NT2/D1 (cell line): ENCODE measurements around the gene MPV17L2.
"Not testable (repeated sequence)": the region's sequence is repeated elsewhere in the genome, so short reads cannot be mapped to it uniquely, and the experiment has no call there.

Source experiments
- DNase-seq: peaks from one replicate; pipeline ENCODE4 v3.0.0-alpha.2; 2011; ENCODE audit warnings: low read depth, low spot score
- H3K27me3 ChIP-seq: 2 replicates; pipeline ENCODE4 v1.6.0; 2011; ENCODE audit warnings: mild to moderate bottlenecking; ENCODE audit not compliant: insufficient read length, insufficient read depth
- H3K36me3 ChIP-seq: 2 replicates; pipeline ENCODE4 v1.6.1; 2011; ENCODE audit warnings: mild to moderate bottlenecking, low read length, mixed read lengths; ENCODE audit not compliant: insufficient read depth, insufficient read length
- H3K4me1 ChIP-seq: 2 replicates; pipeline ENCODE4 v1.5.1; 2011; ENCODE audit not compliant: insufficient read depth, insufficient read length
- H3K4me3 ChIP-seq: 2 replicates; pipeline ENCODE4 v1.5.1; 2011; ENCODE audit warnings: low read depth; ENCODE audit not compliant: insufficient read length
- H3K9ac ChIP-seq: 2 replicates; pipeline ENCODE4 v1.6.0; 2011; ENCODE audit warnings: low read depth; ENCODE audit not compliant: insufficient read length
- H3K9me3 ChIP-seq: 2 replicates; pipeline ENCODE4 v1.5.1; 2011; ENCODE audit warnings: mild to moderate bottlenecking, low read length; ENCODE audit not compliant: insufficient read depth
- SUZ12 ChIP-seq: IDR thresholded peaks from 2 replicates; pipeline ENCODE4 v1.6.1; 2011; ENCODE audit not compliant: insufficient read length, insufficient read depth; ENCODE audit errors: extremely low read depth
- YY1 ChIP-seq: IDR thresholded peaks from 2 replicates; pipeline ENCODE4 v1.6.1; 2011; ENCODE audit not compliant: insufficient read length, insufficient read depth
- ZNF274 ChIP-seq: IDR thresholded peaks from 2 replicates; pipeline ENCODE4 v1.6.1; 2011; ENCODE audit warnings: mild to moderate bottlenecking, low read depth, low read length

MPV17L2 gene

GRCh38 chr19:18156841-18157464 lies 36.1 kb upstream of the MPV17L2 start:
- Histone ChIP-seq H3K4me3 (no peak overlapping the region), H3K27me3 (no peaks in the 10 kb centered on the region), H3K9me3 (no peaks in the 10 kb centered on the region), H3K36me3 (peaks cover 37% of the 10 kb centered on the region), H3K4me1 (peaks cover 28% of the 10 kb centered on the region), H3K9ac (peak overlapping the region; percentile 80)
- TF ChIP-seq SUZ12: no peak
- no peak for TF ChIP-seq YY1
- no peak for TF ChIP-seq ZNF274
- no peak for DNase-seq

GRCh38 chr19:18157465-18158063 lies 35.5 kb upstream of the MPV17L2 start:
- Histone ChIP-seq H3K4me3 (no peak overlapping the region), H3K36me3 (peaks cover 43% of the 10 kb centered on the region), H3K9ac (peak overlapping the region; percentile 80), H3K4me1 (peaks cover 29% of the 10 kb centered on the region), H3K9me3 (no peaks in the 10 kb centered on the region), H3K27me3 (no peaks in the 10 kb centered on the region)
- TF ChIP-seq ZNF274 (no peak), SUZ12 (no peak), YY1 (no peak)
- DNase-seq: no peak

- H3K4me3 ChIP-seq: no peak overlapping the region
- H3K27me3 ChIP-seq: no peaks in the 10 kb centered on the region
- peaks cover 29% of the 10 kb centered on the region for H3K4me1 ChIP-seq
- TF ChIP-seq YY1 (no peak), SUZ12 (no peak), ZNF274 (no peak)
- H3K9me3 ChIP-seq: no peaks in the 10 kb centered on the region
- no peak overlapping the region for H3K9ac ChIP-seq
- H3K36me3 ChIP-seq: peaks cover 52% of the 10 kb centered on the region
- no peak for DNase-seq
These were observed 34.6 kb upstream of the MPV17L2 start for GRCh38 chr19:18158467-18158866.

DNA sequence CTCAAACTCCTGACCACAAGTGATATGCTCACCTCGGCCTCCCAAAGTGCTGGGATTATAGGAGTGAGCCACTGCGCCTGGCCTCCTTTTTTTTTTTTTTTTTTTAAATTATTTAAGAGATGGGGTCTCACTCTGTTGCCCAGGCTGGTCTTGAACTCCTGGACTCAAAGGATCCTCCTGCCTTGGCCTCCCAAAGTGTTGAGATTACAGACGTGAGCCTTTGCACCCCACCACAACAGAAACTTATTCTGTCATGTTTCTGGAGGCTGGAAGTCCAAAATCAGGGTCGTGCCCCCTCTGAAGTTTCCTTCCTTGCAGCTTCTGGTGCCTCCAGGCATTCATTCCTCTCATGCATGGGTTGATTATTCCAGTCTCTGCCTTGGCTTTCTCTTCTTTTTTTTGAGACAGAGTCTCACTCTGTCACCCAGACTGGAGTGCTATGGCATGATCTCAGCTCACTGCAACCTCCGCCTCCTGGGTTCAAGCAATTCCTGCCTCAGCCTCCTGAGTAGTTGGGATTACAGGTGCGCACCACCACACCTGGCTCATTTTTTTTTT lies 33.9 kb upstream of the MPV17L2 start:
- not testable (repeated sequence) for DNase-seq, H3K9ac ChIP-seq, H3K9me3 ChIP-seq, H3K27me3 ChIP-seq, H3K4me3 ChIP-seq
- peaks cover 57% of the 10 kb centered on the region for H3K36me3 ChIP-seq
- peaks cover 29% of the 10 kb centered on the region for H3K4me1 ChIP-seq

DNA sequence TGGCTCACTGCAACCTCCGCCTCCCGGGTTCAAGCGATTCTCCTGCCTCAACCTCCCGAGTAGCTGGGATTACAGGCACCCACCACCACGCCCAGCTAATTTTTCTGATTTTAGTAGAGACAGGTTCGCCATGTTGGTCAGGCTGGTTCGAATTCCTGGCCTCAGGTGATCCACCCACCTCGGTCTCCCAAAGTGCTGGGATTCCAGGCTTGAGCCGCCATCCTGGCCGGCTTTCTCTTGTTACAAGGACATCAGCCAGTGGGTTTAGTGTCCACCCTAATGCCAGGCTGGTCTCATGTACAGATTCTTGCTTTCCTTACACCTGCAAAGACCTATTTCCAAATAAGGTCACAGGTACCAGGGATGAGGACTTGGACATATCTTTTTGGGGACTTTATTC lies 33.2 kb upstream of the MPV17L2 start:
- peaks cover 24% of the 10 kb centered on the region for H3K4me1 ChIP-seq
- no peak for DNase-seq
- peaks cover 64% of the 10 kb centered on the region for H3K36me3 ChIP-seq
- no peaks in the 10 kb centered on the region for H3K27me3 ChIP-seq
- no peak overlapping the region for H3K4me3 ChIP-seq
- TF ChIP-seq YY1 (no peak), ZNF274 (no peak), SUZ12 (no peak)
- H3K9ac ChIP-seq: peak overlapping the region; percentile 10
- H3K9me3 ChIP-seq: no peaks in the 10 kb centered on the region

DNA sequence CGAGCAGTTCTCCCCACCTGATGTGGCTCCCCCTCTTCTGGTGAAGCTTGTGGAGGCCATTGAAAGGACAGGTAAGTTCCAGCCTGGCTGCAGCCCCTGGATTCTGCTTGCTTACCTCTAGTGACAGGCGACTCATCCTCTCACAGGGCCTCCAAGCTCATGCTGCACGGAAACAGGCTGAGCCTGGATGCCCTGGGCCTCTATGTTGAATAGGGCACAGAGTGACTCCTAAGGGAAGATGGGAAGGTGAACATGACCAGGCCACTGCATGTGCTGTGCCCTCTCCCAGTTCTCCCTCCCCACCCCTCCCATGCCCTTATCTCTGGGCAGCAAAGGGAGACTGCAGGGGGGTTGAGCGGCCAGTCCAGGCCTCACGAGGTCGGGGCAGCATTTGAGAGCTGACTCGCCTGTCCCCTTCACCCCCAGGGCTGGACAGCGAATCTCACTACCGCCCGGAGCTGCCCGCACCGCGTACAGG lies 32.5 kb upstream of the MPV17L2 start:
- H3K9ac ChIP-seq: peak overlapping the region; percentile 77
- no peak for DNase-seq

DNA sequence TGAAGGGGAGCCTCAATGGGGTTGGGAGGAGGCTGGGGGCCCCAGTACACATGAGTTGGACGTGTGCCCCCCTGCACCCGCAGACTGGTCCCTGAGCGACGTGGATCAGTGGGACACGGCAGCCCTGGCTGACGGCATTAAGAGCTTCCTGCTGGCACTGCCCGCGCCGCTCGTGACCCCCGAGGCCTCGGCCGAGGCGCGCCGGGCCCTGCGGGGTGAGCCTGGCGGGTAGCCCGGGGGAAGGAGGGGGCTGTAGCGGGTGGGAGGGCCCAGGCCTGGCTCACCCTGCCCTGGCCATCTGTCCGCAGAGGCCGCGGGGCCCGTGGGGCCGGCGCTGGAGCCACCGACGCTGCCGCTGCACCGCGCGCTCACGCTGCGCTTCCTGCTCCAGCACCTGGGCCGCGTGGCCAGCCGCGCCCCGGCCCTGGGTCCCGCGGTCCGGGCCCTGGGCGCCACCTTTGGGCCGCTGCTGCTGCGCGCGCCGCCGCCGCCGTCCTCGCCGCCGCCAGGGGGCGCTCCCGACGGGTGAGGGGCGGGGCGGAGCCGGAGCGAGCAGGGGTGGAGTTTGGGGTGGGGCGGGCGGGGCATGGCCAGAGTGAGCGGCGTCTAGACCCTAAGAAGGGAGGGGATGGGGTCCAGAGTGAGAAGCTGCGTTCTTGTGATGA lies 31.9 kb upstream of the MPV17L2 start:
- TF ChIP-seq SUZ12: no peak
- TF ChIP-seq ZNF274: no peak
- no peak for TF ChIP-seq YY1
- Histone ChIP-seq H3K9me3 (no peaks in the 10 kb centered on the region), H3K4me1 (peaks cover 23% of the 10 kb centered on the region), H3K4me3 (no peak overlapping the region), H3K27me3 (no peaks in the 10 kb centered on the region), H3K36me3 (peaks cover 64% of the 10 kb centered on the region), H3K9ac (peak overlapping the region; percentile 77)
- DNase-seq: no peak

More for the DNA sequence above, 32.5 kb upstream of the MPV17L2 start:
- no peaks in the 10 kb centered on the region for H3K27me3 ChIP-seq
- H3K9me3 ChIP-seq: no peaks in the 10 kb centered on the region
- H3K4me1 ChIP-seq: peaks cover 24% of the 10 kb centered on the region
- no peak overlapping the region for H3K4me3 ChIP-seq
- peaks cover 64% of the 10 kb centered on the region for H3K36me3 ChIP-seq
- no peak for TF ChIP-seq YY1
